AG09309 (cell line): ENCODE results near the gene PEX7.

Experiments
- DNase-seq: peaks from one replicate; pipeline ENCODE4 v3.0.0-alpha.2; 2010; ENCODE audit warnings: low read depth
- H3K4me3 ChIP-seq: 2 replicates; pipeline ENCODE4 v1.5.1; 2011; ENCODE audit warnings: mild to moderate bottlenecking, low read depth, low read length, moderate library complexity; ENCODE audit not compliant: control insufficient read depth
- CTCF ChIP-seq: IDR thresholded peaks from 2 replicates; pipeline ENCODE4 v1.5.1; 2011; ENCODE audit warnings: mild to moderate bottlenecking, low read depth, low read length, inconsistent platforms; ENCODE audit not compliant: insufficient read depth, control insufficient read depth; ENCODE audit errors: missing control alignments

Gene PEX7

GRCh38 chr6:136886091-136886490 lies 63.7 kb downstream of the PEX7 start:
- no peak overlapping the region for H3K4me3 ChIP-seq
- no peak for TF ChIP-seq CTCF
- no peak for DNase-seq

GRCh38 chr6:136887953-136888352 lies 65.6 kb downstream of the PEX7 start:
- no peak overlapping the region for H3K4me3 ChIP-seq
- DNase-seq = no peak
- TF ChIP-seq CTCF = no peak

- no peak for TF ChIP-seq CTCF
- no peak for DNase-seq
- H3K4me3 ChIP-seq = no peak overlapping the region
These were observed 67.1 kb downstream of the PEX7 start for GRCh38 chr6:136889271-136890193.

GRCh38 chr6:136890194-136890839 lies 67.9 kb downstream of the PEX7 start:
- no peak overlapping the region for H3K4me3 ChIP-seq
- no peak for DNase-seq

DNA sequence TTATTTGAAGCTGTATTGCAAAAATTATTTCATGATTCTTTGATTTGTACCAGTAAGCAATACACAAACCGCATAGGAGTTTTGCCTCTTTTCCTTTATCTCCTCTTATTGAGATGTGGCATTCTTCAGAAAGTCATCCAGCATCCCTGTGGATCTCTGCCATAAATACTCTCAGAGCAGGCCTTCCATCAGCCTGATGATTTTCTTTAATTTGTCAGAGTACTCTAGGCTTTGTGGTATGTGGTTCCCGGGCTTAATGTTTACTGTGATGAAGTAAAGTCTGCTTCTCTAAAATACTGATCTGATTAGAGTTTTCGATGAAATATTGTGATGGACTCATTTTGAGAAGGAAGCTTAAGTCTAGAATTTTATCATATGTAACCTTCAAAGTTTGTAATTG lies 68.6 kb downstream of the PEX7 start:
- no peak overlapping the region for H3K4me3 ChIP-seq
- TF ChIP-seq CTCF = no peak
- no peak for DNase-seq

More at GRCh38 chr6:136890194-136890839, 67.9 kb downstream of the PEX7 start:
- TF ChIP-seq CTCF = no peak

DNA sequence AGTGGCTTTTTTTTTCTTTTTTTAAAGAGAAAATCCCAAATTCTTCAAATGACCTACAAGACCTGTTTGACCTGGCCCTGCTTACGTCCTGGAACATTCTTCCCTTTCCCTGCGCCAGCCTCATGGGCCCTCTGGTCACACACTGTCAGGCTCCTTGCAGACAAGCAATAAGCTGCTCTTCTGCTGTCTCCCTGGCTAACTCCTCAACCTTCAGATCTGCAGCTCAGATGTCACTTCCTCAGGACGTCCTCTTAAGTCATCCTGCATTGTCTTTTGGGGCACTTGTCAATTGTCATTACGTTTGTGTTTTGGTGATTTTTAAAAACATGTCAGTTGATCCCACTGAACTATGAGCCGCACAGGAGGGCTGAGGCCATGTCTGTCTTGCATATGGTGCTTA lies 70.8 kb downstream of the PEX7 start:
- H3K4me3 ChIP-seq = no peak overlapping the region
- TF ChIP-seq CTCF = no peak
- DNase-seq = no peak
